ENCODE measurements around the gene TAF1A.
"Not testable (repeated sequence)": the region's sequence is repeated elsewhere in the genome, so short reads cannot be mapped to it uniquely, and the experiment has no call there.

Gene TAF1A

GRCh38 chr1:222589462-222590302 is at the start of gene TAF1A:
Gene TAF1A (minus strand): TSS chr1:222589933.
- peak; percentile 78 to 82 for DNase-seq

DNA sequence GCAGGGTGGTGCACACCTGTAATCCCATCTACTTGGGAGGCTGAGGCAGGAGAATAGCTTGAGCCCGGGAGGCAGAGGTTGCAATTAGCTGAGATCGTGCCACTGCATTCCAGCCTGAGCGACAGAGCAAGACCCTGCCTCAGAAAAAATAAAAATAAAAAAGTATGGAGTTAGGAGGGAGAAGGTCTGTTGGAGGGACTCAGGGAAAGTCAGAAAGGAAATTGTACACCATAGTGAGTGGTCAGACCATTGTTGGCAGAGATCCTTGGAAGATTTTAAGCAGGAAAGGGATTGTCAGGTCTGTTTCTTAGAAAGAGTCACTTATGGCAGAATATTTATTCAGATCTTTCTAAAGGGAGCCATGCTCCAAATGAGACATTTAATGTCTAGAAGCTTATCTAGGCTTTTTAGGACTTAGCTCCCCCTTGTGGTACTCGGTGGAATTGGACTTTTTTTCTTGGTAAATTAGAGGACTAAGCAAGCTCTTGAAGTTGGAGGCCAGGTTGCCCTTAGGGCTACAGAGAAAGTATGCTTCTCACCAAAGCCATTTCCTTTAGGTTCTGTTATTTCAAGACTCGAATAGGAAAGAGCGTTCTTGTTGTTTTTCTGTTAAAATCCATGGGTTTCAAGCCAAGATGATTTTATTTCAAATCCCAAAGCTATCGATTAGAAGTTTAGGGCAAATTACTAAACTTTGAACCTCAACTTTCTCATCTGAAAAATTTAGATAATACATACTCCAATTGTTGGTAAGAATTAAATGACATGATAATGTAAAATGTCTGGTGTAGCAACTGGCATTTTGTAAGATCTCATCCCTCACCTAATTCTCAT is 44.7 kb upstream of the TAF1A start:
- DNase-seq, result peak; percentile 54 to 55

GRCh38 chr1:222632749-222633148 is 43.0 kb upstream of the TAF1A start:
- DNase-seq, result no peak

GRCh38 chr1:222631611-222632208 is 42.0 kb upstream of the TAF1A start:
- no peak for DNase-seq

DNA sequence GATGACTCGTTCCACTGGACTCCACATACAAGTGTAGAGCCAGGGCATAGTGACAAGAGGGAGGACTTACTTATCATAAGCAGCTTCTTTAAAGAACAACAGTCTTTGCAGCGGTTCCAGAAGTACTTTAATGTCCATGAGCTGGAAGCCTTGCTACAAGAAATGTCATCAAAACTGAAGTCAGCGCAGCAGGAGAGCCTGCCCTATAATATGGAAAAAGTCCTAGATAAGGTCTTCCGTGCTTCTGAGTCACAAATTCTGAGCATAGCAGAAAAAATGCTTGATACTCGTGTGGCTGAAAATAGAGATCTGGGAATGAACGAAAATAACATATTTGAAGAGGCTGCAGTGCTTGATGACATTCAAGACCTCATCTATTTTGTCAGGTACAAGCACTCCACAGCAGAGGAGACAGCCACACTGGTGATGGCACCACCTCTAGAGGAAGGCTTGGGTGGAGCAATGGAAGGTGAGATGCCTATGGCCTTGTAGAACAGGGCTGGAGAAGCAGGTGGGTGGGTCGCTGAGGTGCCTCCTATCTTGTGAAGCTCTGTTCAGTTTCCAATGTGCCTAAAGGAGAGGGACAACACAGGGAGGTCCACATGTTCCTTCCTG is 40.3 kb upstream of the TAF1A start:
- no peak for DNase-seq

DNA sequence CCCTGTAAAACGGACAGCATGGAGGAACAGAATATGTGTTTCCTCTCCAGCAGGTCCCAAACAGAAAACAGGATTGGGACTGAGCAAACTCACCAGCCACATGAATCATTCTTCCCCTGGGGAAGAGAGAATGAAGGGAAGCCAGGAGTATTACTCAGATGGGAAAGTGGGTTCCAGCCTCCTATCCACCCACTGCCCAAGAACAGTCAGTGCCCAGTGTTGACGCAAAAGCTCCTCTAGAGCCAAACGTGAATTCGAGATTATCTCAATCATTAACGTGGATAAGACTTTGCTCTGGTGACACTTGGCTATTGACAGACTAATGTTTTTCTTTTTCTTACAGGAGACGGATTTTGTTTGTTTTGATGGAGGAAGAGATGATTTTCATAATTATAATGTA is 37.5 kb upstream of the TAF1A start:
- no peak for DNase-seq

DNA sequence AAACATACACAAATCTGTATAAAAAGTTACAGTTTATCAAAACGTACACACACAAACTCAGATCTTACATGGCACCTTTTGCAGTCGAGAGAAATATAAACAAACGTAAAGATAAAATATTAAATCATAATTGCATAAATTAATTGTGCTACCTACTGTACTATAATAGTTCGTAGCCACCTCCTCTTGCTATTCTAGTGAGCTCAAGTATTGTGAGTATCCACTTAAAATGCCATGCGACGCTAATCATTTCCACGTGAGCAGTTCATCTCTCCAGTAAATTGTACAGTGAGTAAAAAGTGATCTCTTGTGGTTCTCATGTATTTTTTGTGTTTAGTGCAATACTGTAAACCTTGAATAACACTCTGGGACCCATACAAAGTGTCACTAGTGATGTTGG is 34.5 kb upstream of the TAF1A start:
- no peak for DNase-seq

- no peak for DNase-seq
Observed at GRCh38 chr1:222623458-222623857, 33.7 kb upstream of the TAF1A start.

- DNase-seq, result no peak
Observed at GRCh38 chr1:222622765-222623164, 33.0 kb upstream of the TAF1A start.

DNA sequence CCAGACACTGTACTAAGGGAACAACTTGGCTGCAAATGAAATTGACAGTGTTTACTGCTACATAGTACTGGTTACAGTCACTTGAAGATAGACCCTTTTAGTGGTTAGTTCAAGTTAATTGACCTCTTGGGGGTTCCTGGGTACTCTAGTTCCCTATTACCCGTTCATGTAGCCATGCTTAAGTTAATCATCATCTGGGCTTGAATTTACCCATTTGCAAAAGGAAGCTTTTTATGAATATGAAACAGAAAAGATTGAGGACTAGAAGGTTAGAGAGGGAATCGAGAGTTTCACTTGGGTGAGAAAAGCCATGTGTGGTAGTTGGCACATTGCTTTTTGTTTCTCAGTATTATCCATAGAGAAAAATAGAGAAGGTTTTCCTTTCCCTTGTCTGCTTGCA is 30.8 kb upstream of the TAF1A start:
- no peak for DNase-seq

GRCh38 chr1:222618880-222619596 is 29.3 kb upstream of the TAF1A start:
- no peak for DNase-seq

DNA sequence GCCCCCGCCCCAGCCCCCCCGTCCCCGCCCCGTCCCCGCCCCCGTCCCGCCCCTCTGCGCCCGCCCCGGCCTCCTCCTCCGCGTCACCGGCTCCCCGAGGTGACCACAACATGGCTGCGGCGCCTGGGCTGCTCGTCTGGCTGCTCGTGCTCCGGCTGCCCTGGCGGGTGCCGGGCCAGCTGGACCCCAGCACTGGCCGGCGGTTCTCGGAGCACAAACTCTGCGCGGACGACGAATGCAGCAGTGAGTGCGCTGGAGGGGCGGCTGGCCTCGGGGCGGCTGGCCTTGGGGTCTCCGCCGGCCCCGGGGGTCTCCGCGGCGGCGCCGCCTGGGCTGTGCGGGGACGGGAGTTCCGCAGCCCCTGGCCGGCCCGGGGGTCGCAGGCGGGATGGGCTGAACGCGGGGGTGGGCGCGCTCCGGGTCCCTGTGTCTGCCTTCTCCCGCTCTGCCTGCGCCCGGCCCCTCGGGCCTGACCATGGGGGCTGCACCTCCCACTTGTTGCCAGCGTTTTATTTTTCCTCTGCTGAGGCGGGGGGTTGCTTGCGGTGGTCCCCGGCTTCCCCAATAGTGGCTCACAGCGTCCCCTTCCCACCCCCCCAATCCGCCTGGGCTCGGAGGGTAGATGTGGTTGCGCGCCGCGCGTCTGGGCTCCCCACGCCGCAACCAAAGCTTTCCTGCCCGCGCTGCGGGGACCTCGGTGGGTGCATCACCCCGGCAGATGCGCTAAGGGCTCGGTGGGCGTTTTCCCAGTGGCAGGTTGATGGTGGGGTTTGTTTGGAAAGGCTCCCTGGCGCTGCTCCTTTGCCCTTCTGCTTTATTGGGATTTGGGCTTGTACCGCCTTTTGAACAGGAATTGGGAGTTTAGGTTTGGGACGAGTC is 28.5 kb upstream of the TAF1A start, which contains the start of gene MIA3:
TSS of gene MIA3 (plus strand) at position 97 of the 879 bp plus-strand sequence. CDS start at position 111, 14 bp downstream.
- peak; percentile 21 to 38 for DNase-seq

DNA sequence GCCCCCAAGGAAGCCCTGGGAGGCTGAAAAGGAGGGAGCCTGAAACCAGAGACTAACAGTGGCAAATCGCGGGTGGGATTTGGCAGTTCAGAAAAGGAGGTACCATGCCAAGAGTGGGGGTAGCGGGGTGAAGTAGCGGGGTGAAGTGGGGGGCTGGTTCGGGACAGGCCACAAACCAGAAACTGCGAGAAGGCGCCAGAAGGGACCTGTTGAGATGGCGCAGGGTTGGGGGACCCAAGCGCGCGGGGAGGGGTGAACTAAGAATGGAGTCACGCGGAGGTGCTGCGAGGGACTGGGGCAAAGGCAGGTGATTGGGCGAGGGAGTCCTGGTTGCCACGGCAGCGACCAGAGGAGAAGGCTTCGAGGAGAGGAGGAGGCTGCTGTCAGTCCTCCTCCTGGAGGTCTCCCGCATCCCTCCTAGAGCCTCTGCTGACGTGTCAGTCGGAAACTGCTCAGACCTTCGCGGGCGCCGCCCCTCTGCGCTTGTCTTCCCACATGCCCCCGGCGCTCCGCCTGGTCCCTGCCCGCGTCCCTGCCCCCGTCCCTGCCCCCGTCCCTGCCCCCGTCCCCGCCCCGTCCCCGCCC is 27.7 kb upstream of the TAF1A start:
- DNase-seq, result peak; percentile 89 to 91

DNA sequence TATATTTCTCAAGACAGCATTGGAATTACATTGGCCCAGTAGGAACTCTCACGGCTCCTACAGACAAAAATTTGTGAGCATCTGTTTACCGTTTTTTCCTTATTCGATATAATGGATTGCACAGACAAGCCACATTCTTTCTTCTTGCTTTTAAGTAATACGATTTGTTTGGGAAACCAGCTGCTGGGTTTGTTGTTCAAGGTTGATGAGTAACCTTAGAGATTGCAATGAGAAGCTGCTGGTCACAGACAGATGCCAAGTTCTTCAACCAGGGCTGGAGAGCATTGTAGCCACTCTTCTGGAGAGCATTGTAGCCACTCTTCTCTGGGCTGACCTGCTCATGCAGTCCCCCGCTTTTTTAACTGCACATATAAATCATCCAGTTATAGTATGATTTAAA is 26.8 kb upstream of the TAF1A start:
- DNase-seq, result no peak

DNA sequence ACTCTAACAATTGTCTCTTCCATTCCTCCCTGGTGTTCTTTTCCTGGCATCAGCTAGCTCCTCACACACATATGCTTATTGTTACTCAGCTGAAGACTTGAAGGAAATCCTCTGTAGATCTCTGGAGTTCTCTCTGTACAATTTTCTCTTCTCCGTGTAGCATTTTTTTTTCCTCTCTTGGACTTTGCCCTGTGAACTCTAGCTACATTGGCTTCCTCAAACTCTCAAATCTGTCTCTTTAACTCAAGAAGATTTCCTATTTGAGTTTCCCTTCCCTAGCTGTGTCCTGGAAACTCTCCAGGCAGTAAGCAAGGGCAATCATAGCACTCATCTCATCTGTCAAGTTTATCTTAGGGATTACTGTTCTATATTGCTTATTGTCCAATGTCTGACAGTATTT is 23.9 kb upstream of the TAF1A start:
- no peak for DNase-seq

DNA sequence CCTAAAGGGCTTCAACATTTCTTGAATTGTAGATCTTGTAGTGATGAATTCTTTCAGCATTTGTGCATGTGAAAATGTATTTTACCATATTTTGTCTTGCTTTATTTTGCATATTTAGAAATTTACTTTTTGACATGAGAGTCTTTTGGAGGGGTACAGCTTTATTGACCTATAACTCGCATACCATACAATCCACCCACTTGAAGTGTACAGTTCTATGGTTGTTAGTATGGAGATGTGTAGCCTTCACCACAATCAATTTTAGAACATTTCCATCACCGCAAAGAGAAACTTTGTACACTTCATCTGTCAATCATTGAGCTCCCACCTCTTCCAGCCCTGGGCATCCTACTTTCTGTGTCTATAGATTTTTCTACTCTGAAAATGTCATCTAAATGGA is 21.0 kb upstream of the TAF1A start:
- no peak for DNase-seq

DNA sequence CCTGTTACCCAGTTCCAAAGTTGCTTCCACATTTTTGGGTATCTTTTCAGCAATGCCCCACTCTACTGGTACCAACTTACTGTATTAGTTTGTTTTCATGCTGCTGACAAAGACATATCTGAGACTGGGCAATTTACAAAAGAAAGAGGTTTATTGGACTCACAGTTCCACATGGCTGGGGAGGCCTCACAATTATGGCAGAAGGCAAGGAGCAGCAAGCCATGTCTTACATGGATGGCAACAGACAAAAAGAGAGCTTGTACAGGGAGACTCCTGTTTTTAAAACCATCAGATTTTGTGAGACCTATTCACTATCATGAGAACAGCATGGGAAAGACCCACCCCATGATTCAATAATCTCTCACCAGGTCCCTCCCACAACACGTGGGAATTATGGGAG is 19.4 kb upstream of the TAF1A start:
- DNase-seq, result not testable (repeated sequence)

GRCh38 chr1:222606757-222607156 is 17.0 kb upstream of the TAF1A start:
- no peak for DNase-seq

DNA sequence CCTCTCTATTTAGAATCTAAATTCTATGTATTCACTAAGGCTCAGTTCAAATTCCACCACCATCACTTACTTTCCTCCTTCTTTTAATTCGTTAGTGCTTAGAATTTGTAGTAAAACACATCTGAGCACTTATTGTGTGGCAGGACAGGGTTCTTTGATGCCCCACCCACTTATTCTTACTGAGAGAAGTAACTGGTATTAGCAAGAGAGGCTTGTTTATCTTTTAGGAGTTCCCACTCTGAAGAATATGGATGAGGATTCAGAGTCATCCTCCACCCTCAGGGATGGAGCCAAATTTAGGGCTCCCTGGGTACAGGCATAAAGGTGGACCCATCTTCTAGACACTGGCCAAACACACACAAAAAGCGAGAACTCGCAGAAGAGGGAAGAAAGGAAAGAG is 11.5 kb upstream of the TAF1A start:
- DNase-seq, result no peak

DNA sequence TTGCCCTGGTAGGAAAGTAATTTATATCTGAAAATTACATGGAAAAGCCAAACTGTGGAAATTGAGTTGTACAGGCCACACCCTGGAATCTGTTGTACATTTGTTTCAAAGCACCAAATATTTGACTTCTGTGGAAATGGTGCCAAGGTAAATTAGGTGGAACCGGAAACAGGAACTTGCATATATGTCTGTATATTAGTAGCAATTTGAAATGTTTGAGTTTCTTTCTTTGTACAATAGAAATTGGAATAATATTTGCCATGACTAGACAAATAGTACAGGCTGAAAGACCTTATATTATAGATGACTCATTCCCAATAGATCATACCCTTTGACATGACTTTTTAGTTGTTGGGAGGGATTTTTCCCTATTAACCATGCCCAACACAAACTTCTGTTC is 10.5 kb upstream of the TAF1A start:
- no peak for DNase-seq

DNA sequence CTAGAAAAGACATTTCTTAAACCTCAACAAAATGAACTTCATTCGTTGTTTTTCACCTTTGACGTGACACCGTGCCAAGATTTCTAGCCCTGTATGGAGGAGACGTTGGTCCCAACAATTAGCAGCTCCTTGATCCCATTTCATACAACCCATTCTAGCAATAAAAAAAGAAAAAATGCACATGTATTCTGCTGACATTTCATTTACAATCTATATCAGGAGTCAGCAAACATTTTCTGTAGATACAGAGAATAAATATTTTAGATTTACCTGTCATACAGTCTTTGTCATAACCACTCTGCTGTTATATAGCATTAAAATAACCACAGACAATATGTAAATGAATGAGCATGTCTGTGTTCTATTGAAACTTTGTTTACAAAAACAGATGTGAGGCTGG is 7.0 kb upstream of the TAF1A start:
- no peak for DNase-seq
